IMR-90 (cell line): Measurements from ENCODE around the gene GPR33. TPM values are rescaled to one million over a fixed set of nuclear protein-coding genes. Genes with fewer than 3 reads are reported as not detected.

ENCODE experiments used
- ATAC-seq: fragments of 200-7000 bp; cut with Tn5 transposase; 2 replicates; pipeline ENCODE4 v1.9.1; 2020; ENCODE audit warnings: low read depth, mild to moderate bottlenecking, moderate library complexity
- BruUV-seq: library from RNA; stranded (reverse); fragments of 400-500 nt; replicated peaks from 2 replicates; lab custom pipeline; 2021; lab: Mats Ljungman, UMichigan
- CTCF ChIA-PET: fragments of 300-600 bp; formaldehyde crosslinking; extraction: SDS; loops from one replicate; lab custom pipeline; 2021; ENCODE audit warnings: antibody characterized with exemption; lab: Yijun Ruan, JAX
- POLR2A ChIA-PET: fragments of 300-600 bp; sonication (Branson Sonifier 250); formaldehyde crosslinking; loops from one replicate; lab custom pipeline; 2022; ENCODE audit warnings: antibody characterized with exemption; ENCODE audit not compliant: unreplicated experiment; lab: Charles Lee
- DNase-seq: peaks from one replicate; pipeline ENCODE4 v3.0.0; 2013
- H2AFZ ChIP-seq: replicated peaks from 2 replicates; pipeline ENCODE3; 2013; ENCODE audit warnings: low read length, mild to moderate bottlenecking; ENCODE audit not compliant: poor library complexity
- H2AK5ac ChIP-seq: 2 replicates; pipeline ENCODE4 v1.6.1; 2013; ENCODE audit warnings: low read depth, low read length, inconsistent platforms
- H2AK9ac ChIP-seq: replicated peaks from 2 replicates; pipeline ENCODE3; 2013; ENCODE audit warnings: mild to moderate bottlenecking, low read depth, low read length, moderate library complexity; ENCODE audit not compliant: poor library complexity
- H2BK120ac ChIP-seq: 2 replicates; pipeline ENCODE4 v1.6.1; 2013; ENCODE audit warnings: low read depth, low read length, inconsistent platforms
- H2BK15ac ChIP-seq: 3 replicates; pipeline ENCODE4 v1.6.1; 2013; ENCODE audit warnings: low read depth, low read length, inconsistent platforms
- H2BK20ac ChIP-seq: 2 replicates; pipeline ENCODE4 v1.6.1; 2013; ENCODE audit warnings: low read depth, mild to moderate bottlenecking, inconsistent platforms, low read length, moderate library complexity
- H2BK5ac ChIP-seq: 2 replicates; pipeline ENCODE4 v1.6.1; 2013; ENCODE audit warnings: mild to moderate bottlenecking, low read depth, low read length, inconsistent platforms; ENCODE audit not compliant: poor library complexity, severe bottlenecking
- H3K14ac ChIP-seq: replicated peaks from 2 replicates; pipeline ENCODE4 v1.6.1; 2013; ENCODE audit warnings: low read depth, low read length, inconsistent platforms
- H3K18ac ChIP-seq: 2 replicates; pipeline ENCODE4 v1.6.1; 2013; ENCODE audit warnings: low read depth, low read length, control low read depth
- H3K23ac ChIP-seq: 2 replicates; pipeline ENCODE4 v1.6.1; 2013; ENCODE audit warnings: low read depth, low read length, inconsistent platforms
- H3K27ac ChIP-seq: 2 replicates; pipeline ENCODE4 v1.5.1; 2013; ENCODE audit warnings: mild to moderate bottlenecking, control low read depth, low read length; ENCODE audit not compliant: insufficient read depth
- H3K27me3 ChIP-seq: 2 replicates; pipeline ENCODE4 v1.6.1; 2013; ENCODE audit warnings: low read length; ENCODE audit not compliant: control insufficient read depth, insufficient read depth
- H3K36me3 ChIP-seq: 2 replicates; pipeline ENCODE4 v1.6.1; 2013; ENCODE audit warnings: low read length, mixed read lengths; ENCODE audit not compliant: control insufficient read depth, insufficient read depth
- H3K4ac ChIP-seq: 2 replicates; pipeline ENCODE4 v1.6.1; 2013; ENCODE audit warnings: low read depth, low read length, inconsistent platforms
- H3K4me1 ChIP-seq: 2 replicates; pipeline ENCODE4 v1.6.1; 2013; ENCODE audit warnings: low read length, mixed read lengths; ENCODE audit not compliant: control insufficient read depth, insufficient read depth
- H3K4me2 ChIP-seq: 2 replicates; pipeline ENCODE4 v1.6.1; 2013; ENCODE audit warnings: low read depth, mild to moderate bottlenecking, control low read depth, low read length, moderate library complexity
- H3K4me3 ChIP-seq: 2 replicates; pipeline ENCODE4 v1.5.1; 2013; ENCODE audit warnings: low read depth, mild to moderate bottlenecking, control low read depth, low read length, moderate library complexity; ENCODE audit not compliant: insufficient read depth
- H3K56ac ChIP-seq: 2 replicates; pipeline ENCODE4 v1.6.1; 2013; ENCODE audit warnings: low read length, inconsistent platforms; ENCODE audit not compliant: insufficient read depth; ENCODE audit errors: extremely low read depth
- H3K79me1 ChIP-seq, 2 experiments: 2 replicates each; pipeline ENCODE4 v1.6.1; 2013; ENCODE audit warnings: low read length in 2 of 2, inconsistent platforms in 1 of 2, low read depth in 1 of 2
- H3K9ac ChIP-seq: 2 replicates; pipeline ENCODE4 v1.6.1; 2013; ENCODE audit warnings: low read depth, low read length, control low read depth
- H3K9me1 ChIP-seq: 2 replicates; pipeline ENCODE4 v1.6.1; 2013; ENCODE audit warnings: low read length, inconsistent platforms; ENCODE audit not compliant: insufficient read depth
- H3K9me3 ChIP-seq: 2 replicates; pipeline ENCODE4 v1.6.1; 2013; ENCODE audit warnings: low read length; ENCODE audit not compliant: control insufficient read depth, insufficient read depth
- H4K20me1 ChIP-seq: 2 replicates; pipeline ENCODE4 v1.6.1; 2013; ENCODE audit warnings: low read length, inconsistent platforms; ENCODE audit not compliant: insufficient read depth
- H4K5ac ChIP-seq: 2 replicates; pipeline ENCODE4 v1.6.1; 2013; ENCODE audit warnings: mild to moderate bottlenecking, low read depth, low read length, control low read depth
- H4K8ac ChIP-seq, 2 experiments: 2 replicates each; pipeline ENCODE4 v1.6.1; 2013; ENCODE audit warnings: low read depth in 2 of 2, low read length in 2 of 2, control low read depth in 1 of 2, inconsistent platforms in 1 of 2
- H4K91ac ChIP-seq: 2 replicates; pipeline ENCODE4 v1.6.1; 2013; ENCODE audit warnings: low read depth, low read length, inconsistent platforms; ENCODE audit not compliant: insufficient read depth
- CTCF ChIP-seq: conservative IDR thresholded peaks from 2 replicates; pipeline ENCODE4 v1.5.1; 2012; ENCODE audit warnings: mild to moderate bottlenecking, low read depth, low read length, improper control_type of control experiment
- ELK1 ChIP-seq: fragments of 150-350 bp; IDR thresholded peaks from 2 replicates; pipeline ENCODE4 v1.6.1; 2016; ENCODE audit warnings: low read depth, mild to moderate bottlenecking, low read length, moderate library complexity, borderline replicate concordance
- FOS ChIP-seq: fragments of 150-350 bp; IDR thresholded peaks from 2 replicates; pipeline ENCODE4 v1.6.1; 2016; ENCODE audit warnings: low read depth, low read length
- MAFK ChIP-seq: IDR thresholded peaks from 2 replicates; pipeline ENCODE4 v1.6.1; 2012; ENCODE audit warnings: low read depth, low read length, improper control_type of control experiment
- MXI1 ChIP-seq: IDR thresholded peaks from 2 replicates; pipeline ENCODE4 v1.6.1; 2012; ENCODE audit warnings: low read depth, mild to moderate bottlenecking, low read length, moderate library complexity, borderline replicate concordance
- POLR2A ChIP-seq: IDR thresholded peaks from 2 replicates; pipeline ENCODE4 v1.6.1; 2012; ENCODE audit warnings: mild to moderate bottlenecking, low read depth, low read length
- RCOR1 ChIP-seq: IDR thresholded peaks from 2 replicates; pipeline ENCODE4 v1.6.1; 2012; ENCODE audit warnings: mild to moderate bottlenecking, low read length, improper control_type of control experiment; ENCODE audit not compliant: insufficient replicate concordance
- SMC3 ChIP-seq: fragments of 150-350 bp; IDR thresholded peaks from 2 replicates; pipeline ENCODE4 v1.6.1; 2016; ENCODE audit warnings: low read depth, mild to moderate bottlenecking, antibody characterized with exemption, low read length, moderate library complexity
- USF2 ChIP-seq: fragments of 150-350 bp; IDR thresholded peaks from 2 replicates; pipeline ENCODE4 v1.6.1; 2017; ENCODE audit warnings: mild to moderate bottlenecking, antibody characterized with exemption, low read length, low read depth
- WGBS, 2 experiments: methylation state at CpG; one replicate each; pipeline versions ENCODE4 v1.1.5 to v1.1.7; 2013; ENCODE audit warnings: missing lambda C conversion rate in 2 of 2; ENCODE audit not compliant: insufficient read length in 1 of 2; ENCODE audit errors: extremely low coverage in 2 of 2; 5-methylcytosine and 5-hydroxymethylcytosine counted together
- dilution Hi-C: fragments of 300-500 bp; cut with HindIII; formaldehyde crosslinking; loops from one replicate; pipeline ENCODE4 v1.14.3; 2018; ENCODE audit warnings: low sequenced_read_pairs; ENCODE audit not compliant: unreplicated experiment
- in situ Hi-C: fragments of 300-500 bp; cut with MboI; formaldehyde crosslinking; loops from 3 replicates; pipeline ENCODE4 v1.14.3; 2019; ENCODE audit warnings: low sequenced_read_pairs, inconsistent platforms, mixed read lengths
- intact Hi-C: fragments of 100-400 bp; cut with micrococcal nuclease; formaldehyde crosslinking; loops from 2 replicates; pipeline ENCODE4 v1.10.0; 2022
- polyA plus RNA-seq, 3 experiments: library from polyadenylated mRNA; depleted of rRNA; stranded (reverse); fragments of >200 nt; gene quantifications; 2 replicates each; pipeline ENCODE4 v1.2.3, GENCODE V29; 2012; ENCODE audit warnings: low replicate concordance in 1 of 3
- total RNA-seq: library from RNA; depleted of rRNA; stranded (reverse); fragments of >200 nt; gene quantifications from 2 replicates; pipeline ENCODE4 v1.2.3, GENCODE V29; 2012

GPR33 gene
- total and polyA plus RNA-seq, 2 of the 4 experiments (the other 2 are of a cell fraction) = not detected

GRCh38 chr14:31439561-31439960 lies 48.3 kb downstream of the GPR33 start:
- peaks cover 0 to 3% of the 10 kb centered on the region in 2 experiments; a peak in 1 of 4 replicates for H3K79me1 ChIP-seq
- ATAC-seq (no peak), DNase-seq (no peak)
- H2AFZ ChIP-seq = no peak overlapping the region
- H3K18ac ChIP-seq = no peak overlapping the region
- ChIA-PET CTCF (interaction anchor here (1.2 kb wide), 1 partner anchor 10 kb away, joined by 3 read pairs; no protein-coding TSS in a partner anchor), POLR2A (no interaction called here)
- H3K27ac ChIP-seq = no peak overlapping the region
- no peak overlapping the region for H4K5ac ChIP-seq
- no peak overlapping the region for H2AK9ac ChIP-seq
- H4K20me1 ChIP-seq = no peaks in the 10 kb centered on the region
- H2BK15ac ChIP-seq = no peak overlapping the region
- no peak overlapping the region for H3K4me3 ChIP-seq
- peaks cover 2% of the 10 kb centered on the region; the same call in 1 of the 2 replicates for H3K4me1 ChIP-seq
- H3K36me3 ChIP-seq = no peaks in the 10 kb centered on the region
- H3K14ac ChIP-seq = 0 out of 2 replicates have a peak overlapping the region, but pooled peaks have one; percentile 51
- no peak overlapping the region for H4K91ac ChIP-seq
- dilution Hi-C loops (no loop called here), intact Hi-C loops (no loop called here), in situ Hi-C loops (no loop called here)
- H3K56ac ChIP-seq = no peak overlapping the region
- H3K4me2 ChIP-seq = no peak overlapping the region
- no peaks in the 10 kb centered on the region for H3K9me3 ChIP-seq
- H3K9ac ChIP-seq = no peak overlapping the region
- no peak overlapping the region for H2AK5ac ChIP-seq
- no peak overlapping the region for H2BK5ac ChIP-seq
- TF ChIP-seq SMC3 = no peak
- no peak for TF ChIP-seq CTCF
- TF ChIP-seq USF2 = no peak
- no peak for TF ChIP-seq POLR2A
- TF ChIP-seq FOS = no peak
- TF ChIP-seq ELK1 = no peak
- TF ChIP-seq MXI1 = no peak
- no peak for TF ChIP-seq RCOR1
- no peak for TF ChIP-seq MAFK
- H3K27me3 ChIP-seq = no peaks in the 10 kb centered on the region
- no peak overlapping the region for H2BK120ac ChIP-seq
- no peak overlapping the region for H3K4ac ChIP-seq
- WGBS, 2 experiments = no CpG with 5 or more reads among the region's 2 CpGs
- no peak overlapping the region for H3K23ac ChIP-seq
- no TSS peak for BruUV-seq
- H3K9me1 ChIP-seq = no peaks in the 10 kb centered on the region; the same call in 1 of the 2 replicates
- H4K8ac ChIP-seq = no peak overlapping the region
- no peak overlapping the region for H2BK20ac ChIP-seq
